Uterus (tissue), 4 donors: ENCODE results near the gene CNNM2. TPM values are rescaled to one million over a fixed set of nuclear protein-coding genes. Genes with fewer than 3 reads are reported as not detected.
"Not testable (repeated sequence)": the region's sequence is repeated elsewhere in the genome, so short reads cannot be mapped to it uniquely, and the experiment has no call there.

Experiments
- DNase-seq, 2 donors: peaks; one replicate each; pipeline ENCODE4 v3.0.0-alpha.2; 2019 to 2020
- H3K27ac ChIP-seq, 2 donors: fragments of 200-600 bp; sonication (generic); 1 replicate in 1 of 2; 2 replicates in 1 of 2; pipeline ENCODE4 v1.5.1; 2016 to 2018
- H3K27me3 ChIP-seq, 2 donors: fragments of 200-600 bp; sonication (generic); one replicate each; pipeline ENCODE4 v1.5.1; 2018 to 2019; ENCODE audit warnings: control low read depth in 1 of 2
- H3K36me3 ChIP-seq, 2 donors: fragments of 200-600 bp; sonication (generic); one replicate each; pipeline ENCODE4 v1.5.1; 2019; ENCODE audit warnings: control low read depth in 1 of 2
- H3K4me1 ChIP-seq, 2 donors: fragments of 200-600 bp; sonication (generic); one replicate each; pipeline ENCODE4 v1.5.1; 2018 to 2019; ENCODE audit warnings: control low read depth in 1 of 2
- H3K4me3 ChIP-seq, 2 donors: fragments of 200-600 bp; sonication (generic); 1 replicate in 1 of 2; 2 replicates in 1 of 2; pipeline ENCODE4 v1.5.1; 2018 to 2019; ENCODE audit warnings: mild to moderate bottlenecking in 1 of 2
- H3K9me3 ChIP-seq, 2 donors: fragments of 200-600 bp; sonication (generic); one replicate each; pipeline ENCODE4 v1.5.1; 2019; ENCODE audit warnings: control low read depth in 1 of 2
- CTCF ChIP-seq, 4 experiments: fragments of 200-600 bp in 2 of 4; fragments of 450-650 bp in 2 of 4; sonication (generic) in 2 of 4; IDR thresholded peaks; one replicate each; pipeline ENCODE4 v1.5.1; 2016 to 2019; ENCODE audit warnings: antibody characterized with exemption in 4 of 4, mild to moderate bottlenecking in 2 of 4, moderate library complexity in 1 of 4
- POLR2A ChIP-seq, 2 donors: fragments of 450-650 bp; IDR thresholded peaks; one replicate each; pipeline ENCODE4 v1.6.1; 2016; ENCODE audit warnings: antibody characterized with exemption in 2 of 2, mild to moderate bottlenecking in 1 of 2, moderate library complexity in 1 of 2
- intact Hi-C: fragments of 100-400 bp; cut with DNase I; formaldehyde crosslinking; loops from one replicate; pipeline ENCODE4 v1.15.1; 2023; ENCODE audit warnings: low total_unique reads
- total RNA-seq, 4 donors: library from RNA; depleted of rRNA in 3 of 4; stranded (reverse); fragments of >200 nt in 3 of 4; gene quantifications; one replicate each; pipeline versions ENCODE4 v1.1.0 to v1.2.4, GENCODE V29; 2014 to 2023
- donor health status: DM: yes; HTN: yes; CAD: no.

The CNNM2 gene
- total RNA-seq, 4 donors from 2014 or later: 5.1 to 11.0 (median 7.4) TPM

GRCh38 chr10:102970562-102971340, 52.7 kb downstream of the CNNM2 start:
- no peak overlapping the region for H3K27ac ChIP-seq
- no peak overlapping the region for H3K4me3 ChIP-seq
- intact Hi-C loops: no loop called here
- no peaks in the 10 kb centered on the region for H3K4me1 ChIP-seq
- no peaks in the 10 kb centered on the region for H3K36me3 ChIP-seq
- no peak for DNase-seq
- no peaks in the 10 kb centered on the region for H3K9me3 ChIP-seq
- H3K27me3 ChIP-seq: no peaks in the 10 kb centered on the region
- TF ChIP-seq CTCF (IDR thresholded peaks at IDR 0.05) (no peak), POLR2A (IDR thresholded peaks at IDR 0.05) (no peak)

GRCh38 chr10:102975483-102976379, 57.6 kb downstream of the CNNM2 start:
- no peaks in the 10 kb centered on the region for H3K9me3 ChIP-seq
- H3K27me3 ChIP-seq: no peaks in the 10 kb centered on the region
- TF ChIP-seq CTCF (IDR thresholded peaks at IDR 0.05): no peak
- no peak for TF ChIP-seq POLR2A (IDR thresholded peaks at IDR 0.05)
- DNase-seq: no peak
- H3K27ac ChIP-seq: no peak overlapping the region
- no peak overlapping the region for H3K4me3 ChIP-seq
- no peaks in the 10 kb centered on the region for H3K4me1 ChIP-seq
- intact Hi-C loops: no loop called here
- no peaks in the 10 kb centered on the region for H3K36me3 ChIP-seq

- intact Hi-C loops, H3K27ac ChIP-seq: not testable (repeated sequence)
Measured at GRCh38 chr10:102976380-102976726, 58.3 kb downstream of the CNNM2 start.

GRCh38 chr10:102982296-102982695, 64.2 kb downstream of the CNNM2 start:
- H3K27ac ChIP-seq: no peak overlapping the region
- no peak overlapping the region for H3K4me3 ChIP-seq
- no peaks in the 10 kb centered on the region for H3K9me3 ChIP-seq
- H3K27me3 ChIP-seq: no peaks in the 10 kb centered on the region
- no peaks in the 10 kb centered on the region for H3K36me3 ChIP-seq
- TF ChIP-seq CTCF (IDR thresholded peaks at IDR 0.05) (no peak), POLR2A (IDR thresholded peaks at IDR 0.05) (no peak)
- H3K4me1 ChIP-seq: no peaks in the 10 kb centered on the region
- intact Hi-C loops: no loop called here
- DNase-seq: no peak

More at GRCh38 chr10:102976380-102976726, 58.3 kb downstream of the CNNM2 start:
- not testable (repeated sequence) for H3K36me3 ChIP-seq, H3K27me3 ChIP-seq, H3K4me1 ChIP-seq, H3K9me3 ChIP-seq, H3K4me3 ChIP-seq, DNase-seq

- Histone ChIP-seq H3K36me3 (no peaks in the 10 kb centered on the region), H3K4me3 (no peak overlapping the region), H3K27ac (no peak overlapping the region), H3K4me1 (no peaks in the 10 kb centered on the region), H3K27me3 (no peaks in the 10 kb centered on the region), H3K9me3 (no peaks in the 10 kb centered on the region)
- intact Hi-C loops: no loop called here
- no peak for TF ChIP-seq CTCF (IDR thresholded peaks at IDR 0.05)
- no peak for TF ChIP-seq POLR2A (IDR thresholded peaks at IDR 0.05)
- DNase-seq: no peak
Measured at GRCh38 chr10:102984086-102984485, 66.0 kb downstream of the CNNM2 start.
